Stimulated activated CD8-positive, alpha-beta memory T cell treated with anti-CD3 and anti-CD28 coated beads, Interleukin-7, amount 100 ng/mL, for 48 hours (primary cell): ENCODE data around the gene SIL1.
"Not testable (repeated sequence)": the region's sequence is repeated elsewhere in the genome, so short reads cannot be mapped to it uniquely, and the experiment has no call there.

ENCODE experiments used
- DNase-seq, 2 donors: peaks; one replicate each; pipeline ENCODE4 v3.0.0-alpha.2; 2020; ENCODE audit warnings: low read depth in 1 of 2; ENCODE audit errors: extremely low read depth in 1 of 2

Gene SIL1

GRCh38 chr5:138930371-138931097, 267.6 kb downstream of the SIL1 start:
- no peak for DNase-seq

GRCh38 chr5:138929571-138929955, 268.6 kb downstream of the SIL1 start:
- DNase-seq, result no peak

- DNase-seq, result no peak
These were observed 270.2 kb downstream of the SIL1 start for GRCh38 chr5:138927979-138928378.

- DNase-seq, result no peak
These were observed 270.6 kb downstream of the SIL1 start for GRCh38 chr5:138927544-138927943.

- DNase-seq, result no peak
These were observed 271.3 kb downstream of the SIL1 start for GRCh38 chr5:138926688-138927448.

GRCh38 chr5:138926257-138926656, 271.9 kb downstream of the SIL1 start:
- no peak for DNase-seq

- no peak for DNase-seq
These were observed 273.0 kb downstream of the SIL1 start for GRCh38 chr5:138925090-138925635.

- DNase-seq, result no peak
These were observed 275.7 kb downstream of the SIL1 start for GRCh38 chr5:138922494-138922893.

- DNase-seq, result not testable (repeated sequence)
These were observed 276.8 kb downstream of the SIL1 start for GRCh38 chr5:138921362-138921761.

- DNase-seq, result no peak
These were observed 278.0 kb downstream of the SIL1 start for GRCh38 chr5:138920181-138920580.

GRCh38 chr5:138918686-138919085, 279.5 kb downstream of the SIL1 start:
- no peak for DNase-seq

- DNase-seq, result no peak
These were observed 283.8 kb downstream of the SIL1 start for GRCh38 chr5:138914338-138914737.

- DNase-seq, result no peak
These were observed 284.4 kb downstream of the SIL1 start for GRCh38 chr5:138913773-138914172.

GRCh38 chr5:138912093-138912492, 286.1 kb downstream of the SIL1 start:
- DNase-seq, result no peak

GRCh38 chr5:138911441-138911840, 286.7 kb downstream of the SIL1 start:
- DNase-seq, result no peak

GRCh38 chr5:138910546-138911185, 287.5 kb downstream of the SIL1 start:
- no peak for DNase-seq

GRCh38 chr5:138909734-138910133, 288.4 kb downstream of the SIL1 start:
- DNase-seq, result no peak

- DNase-seq, result no peak
These were observed 292.6 kb downstream of the SIL1 start for GRCh38 chr5:138905541-138905940.

- DNase-seq, result no peak
These were observed 294.9 kb downstream of the SIL1 start for GRCh38 chr5:138903130-138903775.

- no peak for DNase-seq
These were observed 296.5 kb downstream of the SIL1 start for GRCh38 chr5:138901716-138902115.
